HT1080 (cell line): ENCODE data around the gene KLC1. TPM values are rescaled to one million over a fixed set of nuclear protein-coding genes. Genes with fewer than 3 reads are reported as not detected.

Source experiments
- DNase-seq: peaks from one replicate; pipeline ENCODE4 v3.0.0-alpha.2; 2015; ENCODE audit warnings: low read depth
- total RNA-seq: library from RNA; depleted of rRNA; stranded (reverse); fragments of >200 nt; shearing (Covaris generic); gene quantifications from 2 replicates; pipeline ENCODE4 v1.2.3, GENCODE V29; 2014

Gene KLC1
- total RNA-seq, 1 experiment from 2014 or later, result 163 TPM

- no peak for DNase-seq
Measured at GRCh38 chr14:103657471-103657870, 28.5 kb downstream of the KLC1 start.

- no peak for DNase-seq
Measured at GRCh38 chr14:103659631-103660030, 30.6 kb downstream of the KLC1 start.

GRCh38 chr14:103662029-103662428 is 33.0 kb downstream of the KLC1 start:
- no peak for DNase-seq

DNA sequence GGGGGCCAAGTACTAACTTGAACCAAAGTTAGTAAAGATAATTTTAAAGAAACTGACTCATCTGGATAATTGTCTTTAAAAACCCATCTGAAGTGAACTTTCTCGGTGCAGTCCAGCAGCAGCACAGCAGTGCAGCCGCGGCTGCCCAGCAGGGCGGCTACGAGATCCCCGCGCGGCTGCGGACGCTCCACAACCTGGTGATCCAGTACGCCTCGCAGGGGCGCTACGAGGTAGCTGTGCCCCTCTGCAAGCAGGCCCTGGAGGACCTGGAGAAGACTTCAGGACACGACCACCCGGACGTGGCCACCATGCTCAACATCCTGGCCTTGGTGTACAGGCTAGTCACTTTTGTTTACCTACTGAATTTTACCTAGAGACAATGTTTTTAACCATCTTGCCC is 33.6 kb downstream of the KLC1 start:
- no peak for DNase-seq

DNA sequence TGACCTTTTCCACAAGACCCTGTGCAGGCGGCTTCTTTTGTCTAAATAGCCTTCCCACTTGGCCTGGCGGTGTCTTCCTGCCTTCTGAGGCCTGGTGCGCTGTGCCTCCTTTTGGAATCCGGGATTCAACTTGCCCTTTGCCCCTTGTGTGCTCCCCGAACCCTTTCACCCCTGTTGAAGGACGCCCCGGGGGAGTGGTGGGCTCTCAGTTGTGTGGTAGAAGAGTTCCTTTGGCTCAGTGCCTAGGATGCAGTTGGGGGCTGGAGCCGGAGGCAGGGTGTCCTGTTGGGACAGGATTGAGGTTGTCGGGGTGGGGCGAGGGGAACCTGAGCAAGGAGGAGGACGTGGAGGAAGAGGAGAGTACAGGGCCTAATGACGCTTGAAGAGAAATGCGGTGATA is 34.5 kb downstream of the KLC1 start:
- no peak for DNase-seq

- no peak for DNase-seq
Measured at GRCh38 chr14:103667671-103668070, 38.7 kb downstream of the KLC1 start.

GRCh38 chr14:103668117-103668516 is 39.1 kb downstream of the KLC1 start:
- no peak for DNase-seq

DNA sequence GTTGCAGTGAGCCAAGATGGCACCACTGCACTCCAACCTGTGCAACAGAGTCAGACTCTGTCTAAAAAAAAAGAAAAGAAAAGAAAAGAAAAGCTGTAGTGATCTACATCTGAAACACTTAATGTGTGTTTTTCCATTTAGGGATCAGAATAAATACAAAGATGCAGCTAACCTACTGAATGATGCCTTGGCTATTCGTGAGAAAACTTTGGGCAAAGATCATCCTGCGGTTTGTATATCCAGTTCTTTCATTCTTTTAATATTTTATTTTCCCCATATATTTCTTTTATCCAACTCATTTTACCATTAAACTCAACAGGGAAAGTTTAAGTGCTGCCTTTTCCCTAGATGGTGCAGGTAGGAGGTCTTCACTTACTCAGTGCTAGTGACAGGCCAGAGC is 40.4 kb downstream of the KLC1 start:
- no peak for DNase-seq

DNA sequence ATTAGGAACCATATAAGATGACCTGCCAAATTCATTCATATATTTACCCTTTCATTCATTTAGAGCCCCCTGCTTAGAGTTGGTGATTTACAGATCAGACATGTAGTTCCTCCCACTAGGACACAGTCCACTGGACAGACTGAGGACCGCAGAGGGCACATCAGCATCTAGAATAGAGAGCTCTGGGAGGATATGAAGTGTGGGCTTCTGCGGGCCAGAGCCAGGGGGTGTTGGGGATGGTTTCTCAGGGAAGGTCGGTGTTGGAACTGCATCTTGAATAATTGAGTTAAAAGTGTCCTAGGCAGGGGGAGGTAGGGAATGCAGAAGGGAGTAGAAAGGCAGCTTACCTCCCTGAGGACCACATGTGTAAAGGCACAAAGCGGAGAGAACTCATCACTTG is 42.9 kb downstream of the KLC1 start:
- DNase-seq, result no peak

GRCh38 chr14:103675957-103676356 is 46.9 kb downstream of the KLC1 start:
- DNase-seq, result no peak

DNA sequence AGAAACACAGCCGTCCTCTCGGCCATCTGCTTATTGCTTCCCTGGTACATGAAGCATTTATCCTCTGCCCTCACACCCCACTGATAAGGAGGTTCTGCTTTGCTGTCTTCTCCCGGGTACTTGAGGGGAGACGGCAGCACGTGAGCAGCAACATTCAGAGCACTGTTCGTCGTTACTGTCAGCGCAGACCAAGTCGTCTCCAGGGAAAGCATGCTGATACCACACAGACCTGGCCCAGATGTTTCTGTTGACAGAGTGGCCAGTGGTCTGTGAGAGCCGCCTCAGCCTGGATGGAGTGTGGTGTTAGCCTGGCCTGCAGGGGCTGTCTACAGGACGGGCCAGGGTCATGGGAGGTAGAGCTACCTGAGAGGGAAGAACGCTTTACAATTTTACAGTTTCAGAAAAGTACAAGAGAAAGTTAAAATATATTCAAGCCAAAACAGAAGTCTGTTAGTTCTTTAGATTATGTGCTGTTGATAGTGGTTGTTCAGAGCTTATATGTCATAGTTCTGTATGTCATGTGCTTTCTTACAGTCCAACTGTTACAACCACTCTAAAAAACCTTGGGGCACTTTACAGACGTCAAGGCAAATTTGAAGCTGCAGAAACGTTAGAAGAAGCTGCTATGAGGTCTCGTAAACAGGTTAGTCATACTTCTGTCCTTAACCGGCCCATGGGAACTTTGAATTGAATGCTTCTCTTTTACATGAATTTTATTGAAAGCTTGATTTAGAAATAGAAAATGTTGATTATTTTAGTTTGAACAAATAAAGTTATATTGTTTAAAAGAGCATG is 48.1 kb downstream of the KLC1 start:
- no peak for DNase-seq

DNA sequence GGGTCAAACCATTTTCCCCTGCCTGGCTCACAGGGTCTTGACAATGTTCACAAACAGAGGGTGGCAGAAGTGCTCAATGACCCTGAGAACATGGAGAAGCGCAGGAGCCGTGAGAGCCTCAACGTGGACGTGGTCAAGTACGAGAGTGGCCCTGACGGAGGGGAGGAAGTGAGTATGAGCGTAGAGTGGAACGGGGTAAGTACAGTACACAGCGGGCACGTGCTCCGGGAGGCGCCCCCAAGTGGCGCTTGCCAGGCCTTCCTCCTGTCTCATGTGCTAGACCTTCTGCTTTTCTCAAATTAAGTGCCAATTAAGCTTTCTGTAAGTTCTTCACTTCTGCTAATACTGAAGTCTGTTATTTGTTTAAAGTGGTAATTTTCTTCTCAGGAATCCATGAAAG is 50.3 kb downstream of the KLC1 start:
- DNase-seq, result no peak

DNA sequence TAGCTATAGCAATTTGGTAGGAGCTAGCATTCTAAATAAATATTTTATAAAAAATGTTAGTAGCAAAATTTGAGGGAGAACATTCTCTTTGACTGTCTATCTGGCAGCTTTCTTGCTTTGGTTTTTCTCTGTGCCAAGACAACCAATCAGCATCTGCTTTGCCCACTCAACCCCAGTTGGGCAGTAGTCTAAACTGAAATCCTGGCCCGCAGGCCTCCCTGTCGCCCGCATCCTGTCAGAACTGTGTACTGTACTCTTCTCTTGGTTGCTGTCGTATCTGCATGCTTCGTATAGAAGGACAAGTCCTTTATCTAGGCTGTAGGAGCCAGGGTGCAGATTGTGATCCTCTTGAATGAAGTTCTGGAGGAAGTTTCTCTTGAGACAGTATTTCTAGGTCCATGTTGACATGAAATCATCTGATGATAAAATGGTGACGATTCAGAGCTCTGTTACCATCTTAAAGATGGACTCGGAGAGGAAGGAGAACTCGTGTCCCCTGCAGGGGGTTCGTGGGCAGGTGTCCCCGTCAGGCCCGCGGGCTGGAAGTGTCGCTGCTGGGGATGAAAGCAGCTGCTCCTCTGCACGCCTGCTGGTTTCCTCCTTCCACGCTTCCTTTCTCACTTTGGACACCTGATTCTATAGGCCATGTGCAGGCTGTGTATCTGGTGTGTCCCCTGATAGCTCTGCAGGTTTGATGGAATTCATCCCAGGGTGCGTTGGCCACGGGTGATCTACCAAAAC is 51.6 kb downstream of the KLC1 start:
- DNase-seq, result no peak

DNA sequence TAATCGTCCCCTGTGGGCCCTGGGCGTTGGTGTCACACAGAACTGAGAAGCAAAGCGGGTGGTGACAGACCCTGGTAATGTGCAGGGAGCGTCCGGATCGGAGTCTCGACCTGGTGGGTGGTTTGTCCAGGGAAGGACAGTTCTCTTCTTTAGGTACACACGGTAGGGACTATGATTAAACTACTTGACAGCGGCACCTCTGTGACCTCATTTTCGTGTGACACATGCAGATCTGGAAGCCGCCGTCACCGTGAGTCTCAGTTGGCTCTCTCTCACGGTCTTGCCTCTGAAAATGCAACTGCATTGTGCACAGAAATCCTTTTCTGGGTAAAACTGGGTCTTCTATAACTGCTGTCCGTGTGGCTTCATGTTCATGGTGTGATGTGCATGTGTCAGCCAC is 54.1 kb downstream of the KLC1 start:
- no peak for DNase-seq

DNA sequence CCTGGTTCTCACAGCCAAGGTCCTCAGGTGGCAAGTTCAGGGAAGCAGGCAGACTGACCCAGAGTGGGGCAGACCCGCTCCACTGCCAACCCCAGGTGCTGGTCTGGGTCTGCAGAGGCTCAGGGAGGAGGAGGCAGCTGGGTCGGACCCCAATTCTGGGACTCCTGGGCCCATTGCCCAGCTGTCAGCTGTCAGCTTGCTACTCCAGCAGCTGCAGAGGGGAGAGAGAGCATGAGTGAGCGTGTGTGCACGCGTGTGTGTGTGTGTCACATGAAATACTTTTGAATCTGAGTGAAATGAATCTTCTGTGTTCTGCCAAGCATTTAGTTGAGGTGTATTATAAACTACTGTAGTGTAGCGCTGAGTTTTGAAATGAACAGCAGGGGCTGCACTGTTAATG is 55.5 kb downstream of the KLC1 start:
- no peak for DNase-seq

DNA sequence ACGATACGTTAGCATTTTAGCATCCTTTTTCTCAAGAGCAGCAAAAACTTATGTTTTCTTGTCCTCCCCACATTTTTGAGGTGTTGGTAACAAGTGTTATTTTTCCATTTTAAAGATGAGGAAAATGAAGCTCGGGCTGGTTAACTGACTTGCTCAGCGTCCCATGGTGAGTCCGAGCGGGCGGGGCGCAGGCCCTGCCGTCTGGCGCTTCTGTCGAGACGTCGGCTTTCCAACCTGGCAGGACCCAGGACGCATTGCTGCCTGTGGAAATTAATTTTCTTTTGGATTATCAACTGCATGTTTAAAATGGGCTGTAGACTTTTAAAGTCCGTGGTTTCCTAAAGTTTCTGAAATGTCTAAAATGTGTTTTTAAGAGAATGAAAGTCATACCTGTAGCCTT is 55.9 kb downstream of the KLC1 start:
- DNase-seq, result no peak

DNA sequence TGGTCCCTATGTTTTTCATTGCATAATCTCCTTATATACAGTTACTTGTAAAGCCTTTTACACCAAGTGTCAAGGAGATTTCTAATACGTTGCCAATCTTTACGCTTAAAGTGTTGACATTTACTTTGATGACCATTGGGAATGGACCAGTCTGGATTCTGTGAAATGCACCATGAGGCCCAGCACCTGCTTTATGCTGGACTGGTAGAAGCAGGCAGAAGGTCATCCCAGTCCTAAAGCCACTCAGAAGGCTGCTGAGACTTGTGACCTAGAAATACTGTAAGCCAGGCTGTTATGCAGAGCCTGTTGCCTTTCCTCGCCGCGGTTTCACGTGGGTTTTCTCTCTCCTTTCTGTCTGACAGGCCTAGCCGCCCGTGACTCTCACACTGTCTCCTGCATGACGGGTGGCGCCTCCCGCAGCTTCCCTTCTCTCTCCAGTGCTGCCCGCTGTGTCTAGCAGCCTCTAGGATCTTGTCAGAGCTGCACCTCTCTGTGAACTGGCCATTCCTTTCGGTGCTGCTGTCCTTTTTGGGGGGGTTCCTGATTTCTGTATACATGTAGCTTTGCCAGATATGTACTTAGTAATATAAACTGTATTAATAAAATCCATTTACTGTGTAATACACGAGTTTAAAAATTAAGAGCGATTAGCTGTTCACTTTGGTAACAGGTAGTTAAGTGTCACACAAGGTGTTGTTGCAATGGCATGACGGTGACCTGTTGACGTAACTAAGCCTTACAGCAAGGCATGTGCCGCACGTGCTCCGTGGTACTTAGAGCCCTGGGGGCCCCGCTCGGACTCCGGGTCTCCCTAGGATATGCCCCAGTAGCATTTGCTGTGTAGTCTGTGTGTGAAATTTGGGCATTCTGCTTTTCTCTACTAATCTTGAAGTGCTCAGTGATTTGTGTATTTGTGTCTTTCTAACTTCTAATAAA is 56.5 kb downstream of the KLC1 start:
- DNase-seq, result no peak

- no peak for DNase-seq
Measured at GRCh38 chr14:103686831-103687485, 57.9 kb downstream of the KLC1 start.

- DNase-seq, result no peak
Measured at GRCh38 chr14:103687712-103688111, 58.7 kb downstream of the KLC1 start.

DNA sequence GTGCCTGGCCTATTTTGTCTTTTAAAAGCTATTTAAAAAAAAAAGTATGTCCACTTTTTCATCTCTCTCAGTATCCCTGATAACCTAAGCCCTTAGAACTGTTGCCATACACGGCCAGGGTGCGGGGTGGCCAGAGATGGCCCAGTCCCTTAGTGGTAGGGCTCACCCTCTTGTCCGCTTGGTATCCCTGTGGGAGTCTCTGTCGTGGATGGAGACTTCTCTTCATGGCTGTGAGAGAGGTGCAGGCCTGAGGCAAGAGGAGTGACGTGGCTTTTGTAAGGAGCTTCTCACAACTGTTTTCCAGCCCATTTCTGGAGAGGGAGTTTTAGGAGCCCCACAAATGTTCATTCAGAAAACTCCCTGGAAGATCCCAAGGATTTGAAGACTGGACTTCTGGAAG is 59.4 kb downstream of the KLC1 start:
- DNase-seq, result no peak
